Stimulated activated CD4-positive, alpha-beta T cell treated with anti-CD3 and anti-CD28 coated beads, Interleukin-1b, Interleukin-23, amount 100 ng/mL, for 1 hour (primary cell): ENCODE measurements around the gene CRYL1.
"Not testable (repeated sequence)": the region's sequence is repeated elsewhere in the genome, so short reads cannot be mapped to it uniquely, and the experiment has no call there.

Experiments
- DNase-seq, 2 donors: peaks; one replicate each; pipeline ENCODE4 v3.0.0-alpha.2; 2020; ENCODE audit warnings: low read depth in 2 of 2

Gene CRYL1

GRCh38 chr13:20456737-20457136 lies 68.9 kb downstream of the CRYL1 start:
- DNase-seq, result no peak

GRCh38 chr13:20451397-20451796 lies 74.3 kb downstream of the CRYL1 start:
- no peak for DNase-seq

- DNase-seq, result no peak
These were observed 77.2 kb downstream of the CRYL1 start for GRCh38 chr13:20448470-20448869.

- no peak for DNase-seq
These were observed 78.8 kb downstream of the CRYL1 start for GRCh38 chr13:20446900-20447299.

- DNase-seq, result no peak
These were observed 79.3 kb downstream of the CRYL1 start for GRCh38 chr13:20446405-20446804.

GRCh38 chr13:20442798-20443381 lies 82.8 kb downstream of the CRYL1 start:
- DNase-seq, result no peak

GRCh38 chr13:20442375-20442774 lies 83.3 kb downstream of the CRYL1 start:
- DNase-seq, result no peak

- DNase-seq, result no peak
These were observed 83.8 kb downstream of the CRYL1 start for GRCh38 chr13:20441879-20442278.

- DNase-seq, result no peak
These were observed 84.6 kb downstream of the CRYL1 start for GRCh38 chr13:20441056-20441455.

- no peak for DNase-seq
These were observed 86.4 kb downstream of the CRYL1 start for GRCh38 chr13:20439261-20439660.

GRCh38 chr13:20438801-20439200 lies 86.9 kb downstream of the CRYL1 start:
- DNase-seq, result no peak

GRCh38 chr13:20436505-20436904 lies 89.2 kb downstream of the CRYL1 start:
- no peak for DNase-seq

GRCh38 chr13:20435616-20436368 lies 89.9 kb downstream of the CRYL1 start:
- no peak for DNase-seq

GRCh38 chr13:20434210-20434609 lies 91.4 kb downstream of the CRYL1 start:
- not testable (repeated sequence) for DNase-seq

GRCh38 chr13:20431687-20432384 lies 93.8 kb downstream of the CRYL1 start:
- DNase-seq, result no peak

GRCh38 chr13:20431080-20431479 lies 94.6 kb downstream of the CRYL1 start:
- no peak for DNase-seq

- no peak for DNase-seq
These were observed 95.4 kb downstream of the CRYL1 start for GRCh38 chr13:20430296-20430695.

GRCh38 chr13:20429682-20430081 lies 96.0 kb downstream of the CRYL1 start:
- DNase-seq, result no peak

GRCh38 chr13:20428666-20429644 lies 96.7 kb downstream of the CRYL1 start:
- no peak for DNase-seq

GRCh38 chr13:20426766-20427448 lies 98.8 kb downstream of the CRYL1 start:
- DNase-seq, result no peak

GRCh38 chr13:20425819-20426219 lies 99.8 kb downstream of the CRYL1 start:
- no peak for DNase-seq
